ENCODE results near the gene PIP4K2C. TPM values are rescaled to one million over a fixed set of nuclear protein-coding genes. Genes with fewer than 3 reads are reported as not detected.

The PIP4K2C gene
- total RNA-seq, 2 donors from 2014 or later: 33.4 to 39.9 TPM

DNA sequence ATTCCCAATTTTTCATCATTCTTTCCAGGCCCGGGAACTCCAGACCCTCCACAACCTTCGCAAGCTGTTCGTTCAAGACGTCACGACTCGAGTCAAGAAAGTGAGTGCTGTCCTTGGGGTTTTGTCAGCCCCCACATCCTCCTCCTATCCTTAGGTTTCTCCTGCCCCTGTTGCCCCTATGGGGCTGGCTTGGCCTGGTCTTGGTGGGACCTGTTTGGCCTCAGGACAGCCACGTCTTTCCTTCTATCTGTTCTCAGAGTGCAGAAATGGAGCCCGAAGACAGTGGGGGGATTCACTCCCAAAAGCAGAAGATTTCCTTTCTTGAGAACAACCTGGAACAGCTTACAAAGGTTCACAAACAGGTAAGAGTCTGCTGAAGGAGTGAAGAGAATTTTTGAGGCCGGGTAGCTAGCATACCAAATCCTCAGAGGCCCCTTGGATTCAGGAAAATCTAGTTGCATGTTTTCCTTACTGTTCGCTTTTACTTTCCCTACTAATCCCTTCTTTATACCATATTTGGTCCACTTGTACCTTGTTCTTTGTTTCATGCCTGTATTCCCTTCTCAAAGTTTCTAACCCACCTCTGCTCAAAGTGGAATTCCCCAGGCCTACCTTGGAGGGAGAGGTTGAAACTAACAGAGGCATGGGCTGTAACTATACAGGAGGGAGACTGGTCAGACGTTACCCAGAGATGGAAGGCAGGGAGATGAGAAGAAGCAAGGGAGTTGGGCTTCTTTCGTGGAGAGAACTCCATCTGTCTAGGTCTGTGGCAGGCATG, 12.8 kb upstream of the PIP4K2C start:
- H3K9me3 ChIP-seq: no peaks in the 10 kb centered on the region
- no peak overlapping the region for H3K27ac ChIP-seq
- H3K36me3 ChIP-seq: peaks cover 6% of the 10 kb centered on the region
- DNase-seq (ENCODE audit: low spot score): no peak
- TF ChIP-seq, protein P1, sequence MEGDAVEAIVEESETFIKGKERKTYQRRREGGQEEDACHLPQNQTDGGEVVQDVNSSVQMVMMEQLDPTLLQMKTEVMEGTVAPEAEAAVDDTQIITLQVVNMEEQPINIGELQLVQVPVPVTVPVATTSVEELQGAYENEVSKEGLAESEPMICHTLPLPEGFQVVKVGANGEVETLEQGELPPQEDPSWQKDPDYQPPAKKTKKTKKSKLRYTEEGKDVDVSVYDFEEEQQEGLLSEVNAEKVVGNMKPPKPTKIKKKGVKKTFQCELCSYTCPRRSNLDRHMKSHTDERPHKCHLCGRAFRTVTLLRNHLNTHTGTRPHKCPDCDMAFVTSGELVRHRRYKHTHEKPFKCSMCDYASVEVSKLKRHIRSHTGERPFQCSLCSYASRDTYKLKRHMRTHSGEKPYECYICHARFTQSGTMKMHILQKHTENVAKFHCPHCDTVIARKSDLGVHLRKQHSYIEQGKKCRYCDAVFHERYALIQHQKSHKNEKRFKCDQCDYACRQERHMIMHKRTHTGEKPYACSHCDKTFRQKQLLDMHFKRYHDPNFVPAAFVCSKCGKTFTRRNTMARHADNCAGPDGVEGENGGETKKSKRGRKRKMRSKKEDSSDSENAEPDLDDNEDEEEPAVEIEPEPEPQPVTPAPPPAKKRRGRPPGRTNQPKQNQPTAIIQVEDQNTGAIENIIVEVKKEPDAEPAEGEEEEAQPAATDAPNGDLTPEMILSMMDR (IDR thresholded peaks at IDR 0.05): no peak
- no peak overlapping the region for H3K4me3 ChIP-seq
- ATAC-seq (ENCODE audit: insufficient number of reproducible peaks, low FRiP score, low read depth): no peak
- no peaks in the 10 kb centered on the region for H3K4me1 ChIP-seq (ENCODE audit: control insufficient read depth in 1 of 2, low read depth in 2 of 2)
- no peaks in the 10 kb centered on the region for H3K27me3 ChIP-seq (replicated peaks; ENCODE audit: insufficient read depth)

DNA sequence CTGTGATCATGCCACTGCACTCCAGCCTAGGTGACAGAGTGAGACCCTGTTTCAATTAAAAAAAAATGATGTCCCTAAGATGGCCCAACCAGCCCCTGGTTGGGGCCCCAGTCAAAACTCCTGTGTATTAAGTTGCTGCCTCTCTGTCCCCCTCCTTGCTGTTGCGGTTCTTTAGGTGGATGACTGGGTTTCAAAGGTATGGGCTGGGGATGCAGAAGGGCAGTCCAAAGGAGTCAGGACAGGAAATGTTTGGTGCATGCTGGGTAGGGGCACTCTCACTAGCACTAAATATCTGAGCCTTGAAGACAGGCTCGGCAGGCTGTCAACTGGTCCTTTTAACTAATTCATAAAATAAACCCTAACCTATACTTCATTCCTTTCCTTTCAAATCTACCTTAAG, 12.0 kb upstream of the PIP4K2C start:
- Histone ChIP-seq H3K4me1 (ENCODE audit: control insufficient read depth in 1 of 2, low read depth in 2 of 2) (no peaks in the 10 kb centered on the region), H3K27ac (no peak overlapping the region), H3K4me3 (no peak overlapping the region), H3K27me3 (replicated peaks; ENCODE audit: insufficient read depth) (no peaks in the 10 kb centered on the region), H3K36me3 (peaks cover 6% of the 10 kb centered on the region), H3K9me3 (no peaks in the 10 kb centered on the region)
- TF ChIP-seq, protein P1 (IDR thresholded peaks at IDR 0.05): no peak
- ATAC-seq (ENCODE audit: insufficient number of reproducible peaks, low FRiP score, low read depth) (no peak), DNase-seq (ENCODE audit: low spot score) (no peak)

DNA sequence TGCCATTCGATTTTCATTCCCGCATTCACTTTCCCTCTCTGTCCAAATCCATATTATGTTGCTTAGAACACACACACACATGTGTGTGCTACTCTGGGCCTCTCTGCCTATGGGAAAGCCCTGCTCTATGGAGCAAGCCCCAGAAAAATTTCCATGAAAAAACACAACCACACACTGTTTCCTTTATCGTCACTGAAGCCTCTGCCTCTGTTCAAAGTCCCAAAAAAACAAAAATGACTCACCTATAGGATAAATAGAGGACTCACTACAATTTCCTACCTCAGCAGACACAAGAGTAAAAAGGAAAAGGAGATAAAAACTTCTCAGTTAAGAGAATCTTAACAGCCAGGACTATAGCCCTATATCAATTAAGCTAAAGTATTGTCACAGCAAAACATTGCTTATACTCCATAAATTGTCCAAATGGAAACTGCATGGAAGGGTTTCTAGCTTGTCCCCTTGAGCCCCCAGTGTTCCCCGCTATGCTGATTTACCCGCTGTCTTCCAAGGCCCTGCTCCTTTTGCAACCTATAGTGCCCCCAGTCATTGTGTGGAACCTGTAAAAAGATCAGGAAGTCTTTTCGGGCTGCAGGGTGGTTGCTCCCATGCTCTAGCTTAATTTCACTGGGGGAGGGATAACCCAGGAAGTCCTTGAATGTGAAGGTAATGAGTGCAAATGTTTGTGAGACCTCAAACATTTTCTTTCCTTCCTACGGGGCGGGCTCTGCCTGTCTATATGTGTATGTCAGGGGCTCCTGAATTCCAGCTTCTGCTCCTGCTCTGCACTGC, 11.1 kb upstream of the PIP4K2C start:
- Histone ChIP-seq H3K4me3 (no peak overlapping the region), H3K27ac (no peak overlapping the region), H3K27me3 (replicated peaks; ENCODE audit: insufficient read depth) (no peaks in the 10 kb centered on the region), H3K4me1 (ENCODE audit: control insufficient read depth in 1 of 2, low read depth in 2 of 2) (no peaks in the 10 kb centered on the region), H3K9me3 (no peaks in the 10 kb centered on the region), H3K36me3 (peaks cover 6% of the 10 kb centered on the region)
- ATAC-seq (ENCODE audit: insufficient number of reproducible peaks, low FRiP score, low read depth) (no peak), DNase-seq (ENCODE audit: low spot score) (no peak)
- TF ChIP-seq, protein P1 (IDR thresholded peaks at IDR 0.05): no peak

DNA sequence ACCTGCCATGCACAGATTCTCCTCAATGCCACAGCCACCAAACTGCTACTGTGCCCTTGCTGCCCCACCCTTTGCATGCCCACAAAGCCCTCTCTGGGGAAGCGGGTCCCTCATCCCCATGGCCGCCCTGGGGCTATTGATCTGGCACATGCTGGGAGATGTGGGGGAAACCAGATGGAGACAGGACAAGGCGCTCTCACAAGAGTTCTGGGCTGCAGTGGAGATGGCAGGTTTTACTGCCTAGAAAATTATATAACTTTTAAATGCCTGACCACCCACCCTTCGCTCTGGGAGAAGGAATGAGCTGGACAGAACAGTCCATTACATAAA, 10.6 kb upstream of the PIP4K2C start:
- H3K9me3 ChIP-seq: no peaks in the 10 kb centered on the region
- no peak for DNase-seq (ENCODE audit: low spot score)
- TF ChIP-seq, protein P1 (IDR thresholded peaks at IDR 0.05): no peak

DNA sequence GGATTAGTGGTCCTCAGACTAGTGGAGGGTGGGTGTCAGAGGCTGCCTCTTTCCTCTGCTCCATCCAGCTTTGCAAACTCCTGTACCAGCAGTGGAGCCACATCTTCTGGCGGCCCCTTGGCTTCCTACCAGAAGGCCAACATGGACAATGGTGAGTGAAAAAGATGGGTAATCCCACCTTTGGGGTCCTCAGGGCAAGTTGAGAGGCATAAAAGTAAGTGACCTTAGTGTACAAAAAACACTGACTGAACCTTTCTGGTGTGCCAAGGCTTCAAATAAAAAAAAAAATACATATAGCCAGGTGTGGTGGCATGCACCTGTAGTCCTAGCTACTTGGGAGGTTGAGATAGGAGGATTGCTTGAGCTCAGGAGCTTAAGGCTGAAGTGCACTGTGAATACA, 9.2 kb upstream of the PIP4K2C start:
- TF ChIP-seq, protein P1 (IDR thresholded peaks at IDR 0.05): no peak
- no peaks in the 10 kb centered on the region for H3K27me3 ChIP-seq (replicated peaks; ENCODE audit: insufficient read depth)

More for the DNA sequence above, 10.6 kb upstream of the PIP4K2C start:
- Histone ChIP-seq H3K27ac (no peak overlapping the region), H3K4me3 (no peak overlapping the region), H3K27me3 (replicated peaks; ENCODE audit: insufficient read depth) (no peaks in the 10 kb centered on the region), H3K4me1 (ENCODE audit: control insufficient read depth in 1 of 2, low read depth in 2 of 2) (no peaks in the 10 kb centered on the region), H3K36me3 (peaks cover 6% of the 10 kb centered on the region)
- ATAC-seq (ENCODE audit: insufficient number of reproducible peaks, low FRiP score, low read depth): no peak

More for the DNA sequence above, 9.2 kb upstream of the PIP4K2C start:
- no peaks in the 10 kb centered on the region for H3K9me3 ChIP-seq
- H3K36me3 ChIP-seq: peaks cover 6% of the 10 kb centered on the region
- H3K4me3 ChIP-seq: no peak overlapping the region
- DNase-seq (ENCODE audit: low spot score) (no peak), ATAC-seq (ENCODE audit: insufficient number of reproducible peaks, low FRiP score, low read depth) (no peak)
- no peak overlapping the region for H3K27ac ChIP-seq
- no peaks in the 10 kb centered on the region for H3K4me1 ChIP-seq (ENCODE audit: control insufficient read depth in 1 of 2, low read depth in 2 of 2)
